Cardiac septum (tissue), 1 donor: ENCODE measurements around the gene PLAC9. TPM values are rescaled to one million over a fixed set of nuclear protein-coding genes. Genes with fewer than 3 reads are reported as not detected.
A peak's percentile ranks its signal among the peaks of the same experiment; 100 is the strongest.
"Not testable (repeated sequence)": the region's sequence is repeated elsewhere in the genome, so short reads cannot be mapped to it uniquely, and the experiment has no call there.

ENCODE experiments used
- DNase-seq: peaks from one replicate; pipeline ENCODE4 v3.0.0-alpha.2; 2020; ENCODE audit warnings: low spot score
- intact Hi-C: fragments of 100-400 bp; cut with DNase I; formaldehyde crosslinking; loops from one replicate; pipeline ENCODE4 v1.14.0; 2022
- total RNA-seq: library from RNA; stranded (reverse); fragmentation: NEBNext Ultra II Directional; extraction: Animal tissue kit (Norgen Biotek cat#: 25700); gene quantifications from one replicate; pipeline ENCODE4 v1.2.1, GENCODE V29; 2021
- donor health status: DM: no; HTN: no; CAD: no.

Gene PLAC9
- total RNA-seq, 1 donor from 2014 or later, result 30.4 TPM

GRCh38 chr10:80137031-80137862 lies 4.7 kb downstream of the PLAC9 start:
- peak; percentile 70 for DNase-seq
- intact Hi-C loops, result no loop called here

- DNase-seq, result peak; percentile 24
- intact Hi-C loops, result no loop called here
Measured at GRCh38 chr10:80137920-80138319, 5.4 kb downstream of the PLAC9 start.

DNA sequence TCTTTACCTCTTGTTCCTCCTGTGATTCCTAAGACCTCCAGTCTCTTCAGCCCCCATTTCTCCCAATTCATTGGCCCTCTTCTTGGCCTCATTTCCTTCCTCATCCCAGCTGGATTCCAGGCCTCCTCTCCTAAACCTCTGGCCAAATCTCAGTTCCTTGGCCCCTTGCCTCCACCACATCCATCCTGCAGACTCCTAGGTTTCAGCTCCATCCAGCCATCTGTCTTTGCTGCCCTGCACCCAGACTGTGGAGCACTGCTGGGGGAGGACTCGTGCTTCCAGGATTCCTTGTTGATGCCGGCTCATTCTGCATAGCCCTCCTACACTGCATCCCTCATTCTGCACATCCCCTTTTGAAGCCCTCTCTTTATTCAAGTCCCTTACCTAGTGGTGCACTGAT lies 6.7 kb downstream of the PLAC9 start:
- peak; percentile 66 for DNase-seq
- intact Hi-C loops, result no loop called here

DNA sequence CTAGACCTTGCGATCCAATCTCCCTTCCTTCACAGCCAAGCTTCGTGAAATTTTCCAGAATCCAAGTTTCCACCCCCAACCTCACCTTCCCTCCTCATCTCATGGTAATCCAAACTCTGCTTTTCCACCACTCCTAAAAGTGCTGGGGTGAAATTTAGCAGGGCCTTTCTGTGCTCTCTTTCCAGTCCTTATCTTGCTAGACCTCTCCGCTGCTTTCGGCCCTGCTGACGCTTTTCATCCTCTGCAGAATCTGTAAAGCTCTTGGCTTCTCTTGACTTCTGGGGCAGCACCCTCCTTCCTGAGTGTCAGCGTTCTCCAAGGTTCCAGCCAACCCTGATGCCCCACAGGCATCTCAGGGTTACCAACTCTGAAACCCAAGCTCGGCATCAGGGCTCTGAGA lies 7.7 kb downstream of the PLAC9 start:
- intact Hi-C loops, result loop anchor here (5.0 kb wide), 1 partner anchor 83 kb away; no protein-coding TSS in a partner anchor
- peak; percentile 26 for DNase-seq

- intact Hi-C loops, result loop anchor here (5.0 kb wide), 1 partner anchor 85 kb away; no protein-coding TSS in a partner anchor
- peak; percentile 26 for DNase-seq
Measured at GRCh38 chr10:80141696-80142460, 9.3 kb downstream of the PLAC9 start.

- intact Hi-C loops, result loop anchor here (5.0 kb wide), 1 partner anchor 87 kb away; no protein-coding TSS in a partner anchor
- peak; percentile 75 for DNase-seq
Measured at GRCh38 chr10:80144067-80144695, 11.7 kb downstream of the PLAC9 start.

DNA sequence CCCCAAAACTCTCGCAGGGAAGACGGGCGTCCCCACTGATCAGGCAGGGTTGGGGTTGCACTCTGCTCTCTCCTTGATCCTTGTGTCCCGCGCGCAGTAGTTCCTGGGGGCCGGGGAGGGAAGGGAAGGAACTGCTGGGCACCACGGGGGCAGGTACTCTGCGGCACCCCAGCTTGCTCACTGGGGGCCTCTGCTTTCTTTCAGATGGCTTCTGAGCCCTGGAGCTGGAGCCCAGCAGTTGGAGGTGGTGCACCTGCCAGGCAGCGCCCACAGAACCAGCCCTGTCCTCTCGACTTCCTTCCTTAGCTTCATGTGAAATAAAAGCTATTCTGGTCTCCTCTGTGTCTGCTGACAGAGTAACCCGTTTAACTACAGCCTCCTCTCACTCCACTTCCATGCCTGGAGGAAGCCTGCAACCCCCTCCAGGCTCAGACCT lies 12.2 kb downstream of the PLAC9 start:
- intact Hi-C loops, result loop anchor here (5.0 kb wide), 1 partner anchor 87 kb away; no protein-coding TSS in a partner anchor

GRCh38 chr10:80145406-80146308 lies 13.1 kb downstream of the PLAC9 start:
- intact Hi-C loops, result not testable (repeated sequence)
- peak; percentile 59 for DNase-seq

More for the DNA sequence above, 12.2 kb downstream of the PLAC9 start:
- no peak for DNase-seq

- intact Hi-C loops, result no loop called here
- no peak for DNase-seq
Measured at GRCh38 chr10:80146918-80147317, 14.4 kb downstream of the PLAC9 start.

DNA sequence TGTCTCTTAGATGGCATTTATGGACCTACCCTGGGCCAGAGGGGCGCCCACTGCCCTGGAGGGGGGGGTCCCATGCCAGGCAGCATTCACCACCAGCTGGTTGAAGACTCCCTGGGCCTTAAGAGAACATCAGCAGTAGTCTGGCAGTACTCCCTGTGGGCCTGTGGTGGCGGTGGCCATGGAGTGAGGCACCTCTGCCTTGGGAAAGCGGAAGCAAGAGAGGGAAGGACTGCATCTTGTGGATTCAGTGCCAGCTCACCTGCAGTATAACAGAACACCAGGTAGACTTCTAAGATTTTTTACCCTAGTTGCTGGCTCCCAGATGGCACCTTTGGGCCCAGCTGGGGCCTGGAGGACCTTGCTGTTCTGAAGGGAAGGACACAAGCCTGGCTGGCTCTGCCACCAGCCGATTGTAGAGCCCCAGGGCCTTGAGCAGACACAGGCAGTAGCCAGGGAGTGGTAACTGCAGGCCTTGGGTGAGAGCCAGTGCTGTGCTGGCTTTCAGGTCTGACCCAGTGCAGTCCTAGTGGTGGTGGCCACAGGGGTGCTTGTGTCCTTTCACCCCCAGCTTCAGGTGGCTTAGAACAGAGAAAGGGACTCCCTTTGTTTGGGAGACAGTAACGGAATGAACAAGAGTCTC lies 15.8 kb downstream of the PLAC9 start:
- peak; percentile 68 for DNase-seq
- intact Hi-C loops, result no loop called here

DNA sequence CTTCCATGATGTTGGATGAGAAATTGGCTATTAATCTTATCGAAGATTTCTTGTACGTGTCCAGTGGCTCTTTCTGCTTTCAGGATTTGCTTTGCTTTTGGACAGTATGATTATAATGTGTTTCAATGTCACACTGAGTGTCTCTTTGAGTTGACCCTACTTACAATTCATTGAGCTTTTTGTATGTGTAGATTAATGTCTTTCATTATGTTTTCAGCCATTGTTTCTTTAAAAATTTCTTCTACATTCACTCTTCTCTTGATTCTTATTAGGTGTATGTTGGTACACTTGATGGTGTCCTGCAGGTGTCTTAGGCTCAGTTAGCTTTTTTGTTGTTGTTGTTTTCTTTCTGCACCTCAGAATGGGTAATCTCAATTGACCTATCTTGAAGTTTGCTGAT lies 16.6 kb downstream of the PLAC9 start:
- intact Hi-C loops, result no loop called here
- DNase-seq, result no peak

DNA sequence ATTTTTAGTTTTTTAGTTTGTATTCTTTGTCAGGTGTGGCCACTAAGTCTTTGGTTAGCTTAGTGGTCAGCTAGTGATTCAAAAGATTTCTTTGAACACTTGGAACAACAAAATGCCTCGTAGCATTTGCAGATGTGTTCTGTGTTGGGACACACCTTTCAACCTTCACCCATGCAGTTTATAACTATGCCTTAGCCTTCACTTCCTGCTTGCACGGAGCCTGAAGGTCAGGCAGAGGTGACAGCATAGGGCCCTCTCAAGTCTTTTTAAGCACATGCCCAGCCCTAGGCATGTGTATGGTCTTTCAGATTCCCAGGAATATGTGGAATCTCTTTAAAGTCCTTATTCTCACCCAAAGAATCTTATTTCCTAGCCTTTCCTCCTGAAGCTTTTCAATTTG lies 17.6 kb downstream of the PLAC9 start:
- DNase-seq, result no peak
- intact Hi-C loops, result no loop called here

DNA sequence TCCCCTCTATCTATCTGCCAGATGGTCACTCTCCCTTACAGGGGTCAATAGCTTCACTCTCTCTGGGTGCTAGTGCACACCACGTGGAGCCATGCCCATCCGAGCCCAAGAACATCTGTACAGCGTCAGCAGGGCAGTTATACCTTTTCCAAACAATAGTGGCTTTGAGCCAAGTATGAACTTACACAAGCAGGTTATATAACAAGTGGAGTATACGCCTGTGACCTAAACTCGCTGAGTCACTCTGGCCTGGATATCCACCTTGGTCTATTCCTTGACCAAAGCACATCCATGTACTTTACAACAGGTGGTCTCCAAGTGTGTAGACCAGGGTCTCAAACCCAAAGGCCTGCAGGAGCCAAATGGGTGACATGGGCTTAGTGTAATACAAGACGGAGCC lies 20.3 kb downstream of the PLAC9 start:
- intact Hi-C loops, result no loop called here
- no peak for DNase-seq

DNA sequence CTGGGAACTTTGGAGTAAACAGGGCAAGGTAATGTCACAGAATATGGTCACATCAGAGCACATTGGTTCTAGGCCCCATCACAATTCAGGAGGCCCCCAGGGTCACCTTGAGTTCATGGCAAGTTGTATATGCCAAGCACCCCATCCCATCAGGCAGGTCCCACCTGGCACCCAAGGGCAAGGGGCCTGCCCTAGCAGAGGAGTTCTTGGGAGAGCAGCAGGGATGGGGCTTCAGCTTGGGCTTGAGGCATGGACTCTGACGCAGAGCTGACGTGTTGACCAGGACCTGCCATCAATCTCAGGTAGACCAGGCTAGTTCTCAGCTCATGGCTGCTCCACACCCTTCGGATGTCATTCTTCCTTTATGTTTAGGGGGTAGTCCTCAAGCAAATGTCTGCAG lies 20.9 kb downstream of the PLAC9 start:
- intact Hi-C loops, result no loop called here

GRCh38 chr10:80154626-80154977 lies 22.1 kb downstream of the PLAC9 start:
- intact Hi-C loops, result no loop called here
- DNase-seq, result no peak

More for the DNA sequence above, 20.9 kb downstream of the PLAC9 start:
- DNase-seq, result no peak

- intact Hi-C loops, result no loop called here
- DNase-seq, result no peak
Measured at GRCh38 chr10:80154978-80155695, 22.6 kb downstream of the PLAC9 start.

GRCh38 chr10:80155696-80156215 lies 23.2 kb downstream of the PLAC9 start:
- intact Hi-C loops, result no loop called here

GRCh38 chr10:80156216-80156615 lies 23.7 kb downstream of the PLAC9 start:
- intact Hi-C loops, result no loop called here
- DNase-seq, result no peak

More at GRCh38 chr10:80155696-80156215, 23.2 kb downstream of the PLAC9 start:
- DNase-seq, result no peak
